ENCODE data around the gene TMBIM4.

DNA sequence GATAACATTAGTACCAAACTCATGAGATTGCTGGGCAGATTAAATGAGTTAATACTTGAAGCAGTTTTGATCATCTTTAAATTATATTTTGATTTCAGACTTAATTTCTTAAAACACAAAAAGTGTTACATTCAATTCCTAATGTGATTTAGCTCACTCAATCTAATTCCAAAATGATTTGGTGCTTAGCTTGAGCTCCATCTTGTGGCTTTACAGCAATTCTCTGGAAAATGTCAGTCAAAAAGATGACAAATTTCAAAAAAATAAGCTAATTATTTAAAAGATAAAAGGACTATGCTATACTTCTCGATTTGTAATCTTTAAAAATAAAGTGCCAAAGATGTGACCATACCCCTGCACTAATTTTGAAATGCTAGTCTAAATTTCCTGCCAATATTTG is 49.3 kb downstream of the TMBIM4 start:
- TF ChIP-seq POLR2A (IDR thresholded peaks at IDR 0.05; ENCODE audit: low read depth, low read length) (no peak), POLR2AphosphoS5 (IDR thresholded peaks at IDR 0.05; ENCODE audit: low read depth, low read length) (no peak), TAF1 (IDR thresholded peaks at IDR 0.05; ENCODE audit: low read depth, low read length) (no peak), POU2F2 (IDR thresholded peaks at IDR 0.05; ENCODE audit: low read depth, low read length) (no peak), PAX5 (IDR thresholded peaks at IDR 0.05; ENCODE audit: insufficient read depth, low read length, severe bottlenecking) (no peak)
